ENCODE measurements around the gene SST.

DNA sequence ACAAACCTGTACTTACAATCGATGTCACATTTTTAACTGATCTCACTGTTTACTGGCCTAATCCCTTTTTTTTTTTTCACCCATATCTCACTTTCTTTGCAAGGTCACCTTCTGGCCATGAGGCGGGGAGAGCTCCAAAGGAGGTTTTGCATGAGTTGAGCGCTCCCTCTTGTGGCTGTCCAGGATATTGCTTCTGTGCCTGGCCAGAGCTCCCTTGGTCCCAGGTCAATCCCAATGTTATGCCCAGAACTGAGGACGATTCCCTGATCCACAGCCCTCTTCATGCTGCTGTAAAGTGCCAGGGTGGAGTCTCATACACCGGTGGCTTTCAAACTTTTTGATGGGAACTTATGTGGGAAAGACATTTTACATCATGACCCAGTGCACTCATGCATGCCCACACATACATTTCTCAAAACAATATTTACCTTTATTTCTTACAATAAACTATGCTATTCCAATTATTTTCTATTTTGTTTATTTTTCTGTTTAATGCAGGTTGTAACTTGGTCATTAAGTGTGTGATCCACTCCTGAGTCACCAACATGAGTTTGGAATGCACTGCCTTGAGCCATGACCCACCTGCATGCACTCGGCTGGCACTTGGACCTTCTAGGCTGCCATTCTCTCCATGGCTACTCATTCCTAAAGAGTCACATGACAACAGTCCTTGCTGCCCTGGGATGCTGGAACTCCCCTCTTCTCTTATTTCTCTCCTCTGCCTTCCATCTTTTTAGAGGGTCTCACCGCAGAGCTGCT lies 9.6 kb upstream of the SST start:
- TF ChIP-seq, protein P1, sequence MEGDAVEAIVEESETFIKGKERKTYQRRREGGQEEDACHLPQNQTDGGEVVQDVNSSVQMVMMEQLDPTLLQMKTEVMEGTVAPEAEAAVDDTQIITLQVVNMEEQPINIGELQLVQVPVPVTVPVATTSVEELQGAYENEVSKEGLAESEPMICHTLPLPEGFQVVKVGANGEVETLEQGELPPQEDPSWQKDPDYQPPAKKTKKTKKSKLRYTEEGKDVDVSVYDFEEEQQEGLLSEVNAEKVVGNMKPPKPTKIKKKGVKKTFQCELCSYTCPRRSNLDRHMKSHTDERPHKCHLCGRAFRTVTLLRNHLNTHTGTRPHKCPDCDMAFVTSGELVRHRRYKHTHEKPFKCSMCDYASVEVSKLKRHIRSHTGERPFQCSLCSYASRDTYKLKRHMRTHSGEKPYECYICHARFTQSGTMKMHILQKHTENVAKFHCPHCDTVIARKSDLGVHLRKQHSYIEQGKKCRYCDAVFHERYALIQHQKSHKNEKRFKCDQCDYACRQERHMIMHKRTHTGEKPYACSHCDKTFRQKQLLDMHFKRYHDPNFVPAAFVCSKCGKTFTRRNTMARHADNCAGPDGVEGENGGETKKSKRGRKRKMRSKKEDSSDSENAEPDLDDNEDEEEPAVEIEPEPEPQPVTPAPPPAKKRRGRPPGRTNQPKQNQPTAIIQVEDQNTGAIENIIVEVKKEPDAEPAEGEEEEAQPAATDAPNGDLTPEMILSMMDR (IDR thresholded peaks at IDR 0.05; ENCODE audit: low read length): peak; percentile 99
- TF ChIP-seq EZH2 (optimal IDR thresholded peaks at IDR 0.05; ENCODE audit: low read depth, low read length): no peak
- TF ChIP-seq EZH2phosphoT487 (IDR thresholded peaks at IDR 0.05; ENCODE audit: low read length): no peak
